HepG2 (cell line): Measurements from ENCODE around the gene TOB2. TPM values are rescaled to one million over a fixed set of nuclear protein-coding genes. Genes with fewer than 3 reads are reported as not detected.

Experiments used
- CHD4 ChIP-seq: fragments of 200-600 bp; sonication (generic); IDR thresholded peaks from 2 replicates; pipeline ENCODE4 v1.7.0; 2017; ENCODE audit warnings: mild to moderate bottlenecking, low read length, borderline replicate concordance
- FOXJ3 ChIP-seq: sonication (generic); formaldehyde crosslinking; IDR thresholded peaks from 2 replicates; pipeline ENCODE4 v1.4.0; 2020; ENCODE audit warnings: missing genetic modification reagents, mild to moderate bottlenecking, borderline replicate concordance
- GATA4 ChIP-seq: sonication (generic); IDR thresholded peaks from 2 replicates; pipeline ENCODE4 v1.6.1; 2016; ENCODE audit warnings: antibody characterized with exemption, low read depth, borderline replicate concordance
- HBP1 ChIP-seq: IDR thresholded peaks from 2 replicates; pipeline ENCODE4 v1.6.1; 2016; ENCODE audit warnings: low read depth, control low read depth
- HINFP ChIP-seq: sonication (generic); formaldehyde crosslinking; IDR thresholded peaks from 2 replicates; pipeline ENCODE4 v1.4.0; 2020; ENCODE audit warnings: low read depth, mild to moderate bottlenecking, missing genetic modification reagents
- LCORL ChIP-seq, 2 experiments: fragments of 450-650 bp in 1 of 2; sonication (generic) in 1 of 2; formaldehyde crosslinking in 1 of 2; IDR thresholded peaks; 2 replicates each; pipeline versions ENCODE4 v1.5.0 to v1.6.1; 2017 to 2020; ENCODE audit warnings: antibody characterized with exemption in 1 of 2, missing genetic modification reagents in 1 of 2
- SMARCC2 ChIP-seq: fragments of 450-650 bp; IDR thresholded peaks from 2 replicates; pipeline ENCODE4 v1.6.1; 2017; ENCODE audit warnings: antibody characterized with exemption, mild to moderate bottlenecking
- TMF1 ChIP-seq: sonication (generic); formaldehyde crosslinking; IDR thresholded peaks from 2 replicates; pipeline ENCODE4 v1.8.1; 2022; ENCODE audit warnings: low read depth, missing genetic modification reagents
- TRAFD1 ChIP-seq: sonication (generic); formaldehyde crosslinking; IDR thresholded peaks from 2 replicates; pipeline ENCODE4 v1.5.1; 2020; ENCODE audit warnings: missing genetic modification reagents, mild to moderate bottlenecking, borderline replicate concordance
- USF2 ChIP-seq, 2 experiments: sonication (generic) in 1 of 2; formaldehyde crosslinking in 1 of 2; IDR thresholded peaks; 2 replicates each; pipeline versions ENCODE4 v1.5.1 to v1.6.1; 2011 to 2020; ENCODE audit warnings: borderline replicate concordance in 1 of 2, low read depth in 1 of 2, low read length in 1 of 2, mild to moderate bottlenecking in 1 of 2, missing genetic modification reagents in 1 of 2, moderate library complexity in 1 of 2
- ZBTB10 ChIP-seq: sonication (generic); formaldehyde crosslinking; IDR thresholded peaks from 2 replicates; pipeline ENCODE4 v1.4.0; 2020; ENCODE audit warnings: missing genetic modification reagents, borderline replicate concordance
- ZC3H4 ChIP-seq: sonication (generic); formaldehyde crosslinking; IDR thresholded peaks from 2 replicates; pipeline ENCODE4 v1.4.0; 2020; ENCODE audit warnings: missing genetic modification reagents, borderline replicate concordance
- ZMYM3 ChIP-seq: sonication (generic); formaldehyde crosslinking; IDR thresholded peaks from 2 replicates; pipeline ENCODE4 v1.5.1; 2020; ENCODE audit warnings: mild to moderate bottlenecking, missing genetic modification reagents
- ZNF597 ChIP-seq: sonication (generic); formaldehyde crosslinking; IDR thresholded peaks from 2 replicates; pipeline ENCODE4 v1.5.0; 2020; ENCODE audit warnings: missing genetic modification reagents
- ZNF773 ChIP-seq: sonication (generic); formaldehyde crosslinking; IDR thresholded peaks from 2 replicates; pipeline ENCODE4 v1.4.0; 2020; ENCODE audit warnings: missing genetic modification reagents, borderline replicate concordance
- ZNF792 ChIP-seq: IDR thresholded peaks from 2 replicates; pipeline ENCODE4 v1.6.1; 2016
- polyA plus RNA-seq, 8 experiments: library from polyadenylated mRNA; depleted of rRNA in 3 of 8; stranded (reverse) in 7 of 8; unstranded in 1 of 8; fragments of >200 nt; fragmentation: Illumina TruSeq in 4 of 8; extraction: Trizol in 4 of 8; gene quantifications; 2 replicates each; pipeline versions ENCODE4 v1.2.1 to v1.2.3, GENCODE V29; 2011 to 2016; ENCODE audit warnings: low read depth in 4 of 8, missing spikeins in 1 of 8, mixed read lengths in 1 of 8; ENCODE audit not compliant: insufficient read depth in 1 of 8
- total RNA-seq, 5 experiments: library from RNA; depleted of rRNA; stranded (reverse); fragments of >200 nt; fragmentation: Illumina TruSeq; extraction: Trizol; gene quantifications; 2 replicates each; pipeline ENCODE4 v1.2.3, GENCODE V29; 2016; ENCODE audit warnings: low read depth in 1 of 5

Gene TOB2
- total and polyA plus RNA-seq, 2 of the 13 experiments (the other 11 are each of a cell fraction or from before 2014, with no cell fraction given), result 12.2 to 13.7 TPM

GRCh38 chr22:41446639-41447434 lies at the start of gene TOB2 (continued):
- TF ChIP-seq ZBTB10 (CRISPR knock-in tag), result peak; percentile 76; the same call in 1 of the 2 replicates
- TF ChIP-seq LCORL (IDR thresholded peaks at IDR 0.05), result no peak
- TF ChIP-seq LCORL (CRISPR knock-in tag; IDR thresholded peaks at IDR 0.05), result peak; percentile 77; the same call in 1 of the 2 replicates
- no peak for TF ChIP-seq SMARCC2
- TF ChIP-seq ZMYM3 (CRISPR knock-in tag), result no peak
- TF ChIP-seq USF2 (IDR thresholded peaks at IDR 0.05; ENCODE audit: low read depth, low read length), result no peak
- TF ChIP-seq USF2 (CRISPR knock-in tag; IDR thresholded peaks at IDR 0.05; ENCODE audit: borderline replicate concordance), result no peak; the same call in 1 of the 2 replicates
- peak; percentile 94 for TF ChIP-seq HBP1 (CRISPR knock-in tag)
- no peak for TF ChIP-seq CHD4
- peak; percentile 97 for TF ChIP-seq GATA4
- TF ChIP-seq TRAFD1 (CRISPR knock-in tag), result peak; percentile 96; the same call in 1 of the 2 replicates
- TF ChIP-seq ZC3H4 (CRISPR knock-in tag), result peak; percentile 98
- TF ChIP-seq FOXJ3 (CRISPR knock-in tag), result peak; percentile 75
- TF ChIP-seq ZNF597 (CRISPR knock-in tag), result 0 out of 2 replicates have a peak, but pooled peaks have one; percentile 51
- TF ChIP-seq ZNF792 (CRISPR knock-in tag), result peak; percentile 97
- TF ChIP-seq TMF1 (CRISPR knock-in tag), result peak; percentile 82; the same call in 1 of the 2 replicates
- TF ChIP-seq HINFP (CRISPR knock-in tag), result no peak; the same call in 1 of the 2 replicates
- TF ChIP-seq ZNF773 (CRISPR knock-in tag), result peak; percentile 94; the same call in 1 of the 2 replicates
